ENCODE results near the gene CITED1.
"Not testable (repeated sequence)": the region's sequence is repeated elsewhere in the genome, so short reads cannot be mapped to it uniquely, and the experiment has no call there.

CITED1 gene

GRCh38 chrX:72305286-72306084, at the start of gene CITED1:
Gene CITED1, minus strand, starts transcription at chrX:72305914. Its CDS starts 3,045 bp downstream, at chrX:72302869.
- H3K36me3 ChIP-seq (replicated peaks), result no peaks in the 10 kb centered on the region
- peak within 1 kb of the TSS; percentile 55 for H3K4me3 ChIP-seq
- no peaks in the 10 kb centered on the region for H3K9me3 ChIP-seq
- H3K4me1 ChIP-seq, result peaks cover 18% of the 10 kb centered on the region
- peak; percentile 19 to 54 for DNase-seq (ENCODE audit: low spot score in 2 of 2)
- no peaks in the 10 kb centered on the region for H3K27me3 ChIP-seq (ENCODE audit: low read depth)
- in situ Hi-C loops (cut with MboI; ENCODE audit: low sequenced_read_pairs), result no loop called here

GRCh38 chrX:72352786-72353185, 47.1 kb upstream of the CITED1 start:
- H3K27me3 ChIP-seq (ENCODE audit: low read depth), result no peaks in the 10 kb centered on the region
- H3K4me3 ChIP-seq, result no peak overlapping the region
- no peaks in the 10 kb centered on the region for H3K4me1 ChIP-seq
- no peaks in the 10 kb centered on the region for H3K9me3 ChIP-seq
- H3K36me3 ChIP-seq (replicated peaks), result no peaks in the 10 kb centered on the region
- in situ Hi-C loops (cut with MboI; ENCODE audit: low sequenced_read_pairs), result no loop called here
- DNase-seq (ENCODE audit: low spot score in 2 of 2), result no peak

GRCh38 chrX:72351606-72352334, 46.1 kb upstream of the CITED1 start:
- Histone ChIP-seq H3K4me3 (no peak overlapping the region), H3K36me3 (replicated peaks) (no peaks in the 10 kb centered on the region), H3K9me3 (no peaks in the 10 kb centered on the region), H3K27me3 (ENCODE audit: low read depth) (no peaks in the 10 kb centered on the region), H3K4me1 (no peaks in the 10 kb centered on the region)
- DNase-seq (ENCODE audit: low spot score in 2 of 2), result no peak
- in situ Hi-C loops (cut with MboI; ENCODE audit: low sequenced_read_pairs), result no loop called here

- no peak for DNase-seq (ENCODE audit: low spot score in 2 of 2)
- Histone ChIP-seq H3K9me3 (no peaks in the 10 kb centered on the region), H3K36me3 (replicated peaks) (no peaks in the 10 kb centered on the region), H3K4me1 (no peaks in the 10 kb centered on the region), H3K4me3 (no peak overlapping the region), H3K27me3 (ENCODE audit: low read depth) (no peaks in the 10 kb centered on the region)
- in situ Hi-C loops (cut with MboI; ENCODE audit: low sequenced_read_pairs), result no loop called here
Observed at GRCh38 chrX:72349190-72349589, 43.5 kb upstream of the CITED1 start.

- Histone ChIP-seq H3K4me3 (no peak overlapping the region), H3K36me3 (replicated peaks) (no peaks in the 10 kb centered on the region), H3K9me3 (no peaks in the 10 kb centered on the region), H3K27me3 (ENCODE audit: low read depth) (no peaks in the 10 kb centered on the region), H3K4me1 (no peaks in the 10 kb centered on the region)
- in situ Hi-C loops (cut with MboI; ENCODE audit: low sequenced_read_pairs), result no loop called here
- no peak for DNase-seq (ENCODE audit: low spot score in 2 of 2)
Observed at GRCh38 chrX:72348247-72348979, 42.7 kb upstream of the CITED1 start.

GRCh38 chrX:72347366-72347765, 41.7 kb upstream of the CITED1 start:
- Histone ChIP-seq H3K27me3 (ENCODE audit: low read depth) (no peaks in the 10 kb centered on the region), H3K36me3 (replicated peaks) (no peaks in the 10 kb centered on the region), H3K9me3 (no peaks in the 10 kb centered on the region), H3K4me3 (no peak overlapping the region), H3K4me1 (no peaks in the 10 kb centered on the region)
- no peak for DNase-seq (ENCODE audit: low spot score in 2 of 2)
- in situ Hi-C loops (cut with MboI; ENCODE audit: low sequenced_read_pairs), result no loop called here

GRCh38 chrX:72346302-72346949, 40.7 kb upstream of the CITED1 start:
- DNase-seq (ENCODE audit: low spot score in 2 of 2), result no peak
- H3K9me3 ChIP-seq, result no peaks in the 10 kb centered on the region
- in situ Hi-C loops (cut with MboI; ENCODE audit: low sequenced_read_pairs), result no loop called here

GRCh38 chrX:72340626-72341025, 34.9 kb upstream of the CITED1 start:
- no peaks in the 10 kb centered on the region for H3K9me3 ChIP-seq
- H3K36me3 ChIP-seq (replicated peaks), result no peaks in the 10 kb centered on the region
- no peaks in the 10 kb centered on the region for H3K27me3 ChIP-seq (ENCODE audit: low read depth)
- H3K4me1 ChIP-seq, result no peaks in the 10 kb centered on the region; the same call in 1 of the 2 replicates
- in situ Hi-C loops (cut with MboI; ENCODE audit: low sequenced_read_pairs), result no loop called here
- DNase-seq (ENCODE audit: low spot score in 2 of 2), result no peak
- no peak overlapping the region for H3K4me3 ChIP-seq

More at GRCh38 chrX:72346302-72346949, 40.7 kb upstream of the CITED1 start:
- no peaks in the 10 kb centered on the region for H3K4me1 ChIP-seq
- no peak overlapping the region for H3K4me3 ChIP-seq
- no peaks in the 10 kb centered on the region for H3K36me3 ChIP-seq (replicated peaks)
- no peaks in the 10 kb centered on the region for H3K27me3 ChIP-seq (ENCODE audit: low read depth)

GRCh38 chrX:72340041-72340440, 34.3 kb upstream of the CITED1 start:
- Histone ChIP-seq H3K4me1 (no peaks in the 10 kb centered on the region; the same call in 1 of the 2 replicates), H3K27me3 (ENCODE audit: low read depth) (no peaks in the 10 kb centered on the region), H3K36me3 (replicated peaks) (no peaks in the 10 kb centered on the region), H3K9me3 (no peaks in the 10 kb centered on the region), H3K4me3 (no peak overlapping the region)
- in situ Hi-C loops (cut with MboI; ENCODE audit: low sequenced_read_pairs), result no loop called here
- DNase-seq (ENCODE audit: low spot score in 2 of 2), result no peak

GRCh38 chrX:72330131-72330530, 24.4 kb upstream of the CITED1 start:
- Histone ChIP-seq H3K36me3 (replicated peaks) (no peaks in the 10 kb centered on the region), H3K9me3 (no peaks in the 10 kb centered on the region), H3K4me3 (no peak overlapping the region), H3K27me3 (ENCODE audit: low read depth) (no peaks in the 10 kb centered on the region), H3K4me1 (no peaks in the 10 kb centered on the region)
- in situ Hi-C loops (cut with MboI; ENCODE audit: low sequenced_read_pairs), result no loop called here
- no peak for DNase-seq (ENCODE audit: low spot score in 2 of 2)

- H3K36me3 ChIP-seq (replicated peaks), result no peaks in the 10 kb centered on the region
- no peaks in the 10 kb centered on the region for H3K9me3 ChIP-seq
- H3K4me1 ChIP-seq, result no peaks in the 10 kb centered on the region
- no peaks in the 10 kb centered on the region for H3K27me3 ChIP-seq (ENCODE audit: low read depth)
- H3K4me3 ChIP-seq, result no peak overlapping the region
- in situ Hi-C loops (cut with MboI; ENCODE audit: low sequenced_read_pairs), result no loop called here
- DNase-seq (ENCODE audit: low spot score in 2 of 2), result no peak
Observed at GRCh38 chrX:72326605-72327300, 21.0 kb upstream of the CITED1 start.

- H3K4me3 ChIP-seq; in situ Hi-C loops (cut with MboI; ENCODE audit: low sequenced_read_pairs); DNase-seq (ENCODE audit: low spot score in 2 of 2); H3K27me3 ChIP-seq (ENCODE audit: low read depth); H3K4me1 ChIP-seq; H3K9me3 ChIP-seq; H3K36me3 ChIP-seq (replicated peaks): not testable (repeated sequence)
Observed at GRCh38 chrX:72319651-72320050, 13.9 kb upstream of the CITED1 start.

- Histone ChIP-seq H3K4me3 (no peak overlapping the region), H3K36me3 (replicated peaks) (no peaks in the 10 kb centered on the region), H3K27me3 (ENCODE audit: low read depth) (no peaks in the 10 kb centered on the region), H3K4me1 (no peaks in the 10 kb centered on the region; the same call in 1 of the 2 replicates), H3K9me3 (no peaks in the 10 kb centered on the region)
- in situ Hi-C loops (cut with MboI; ENCODE audit: low sequenced_read_pairs), result no loop called here
- no peak for DNase-seq (ENCODE audit: low spot score in 2 of 2)
Observed at GRCh38 chrX:72317139-72317538, 11.4 kb upstream of the CITED1 start.

Measured in HAP-1 (cell line).